ENCODE results near the gene MGMT. TPM values are rescaled to one million over a fixed set of nuclear protein-coding genes. Genes with fewer than 3 reads are reported as not detected.

MGMT gene
- polyA plus RNA-seq, 3 donors: 11.7 to 28.1 (median 22.7) TPM

DNA sequence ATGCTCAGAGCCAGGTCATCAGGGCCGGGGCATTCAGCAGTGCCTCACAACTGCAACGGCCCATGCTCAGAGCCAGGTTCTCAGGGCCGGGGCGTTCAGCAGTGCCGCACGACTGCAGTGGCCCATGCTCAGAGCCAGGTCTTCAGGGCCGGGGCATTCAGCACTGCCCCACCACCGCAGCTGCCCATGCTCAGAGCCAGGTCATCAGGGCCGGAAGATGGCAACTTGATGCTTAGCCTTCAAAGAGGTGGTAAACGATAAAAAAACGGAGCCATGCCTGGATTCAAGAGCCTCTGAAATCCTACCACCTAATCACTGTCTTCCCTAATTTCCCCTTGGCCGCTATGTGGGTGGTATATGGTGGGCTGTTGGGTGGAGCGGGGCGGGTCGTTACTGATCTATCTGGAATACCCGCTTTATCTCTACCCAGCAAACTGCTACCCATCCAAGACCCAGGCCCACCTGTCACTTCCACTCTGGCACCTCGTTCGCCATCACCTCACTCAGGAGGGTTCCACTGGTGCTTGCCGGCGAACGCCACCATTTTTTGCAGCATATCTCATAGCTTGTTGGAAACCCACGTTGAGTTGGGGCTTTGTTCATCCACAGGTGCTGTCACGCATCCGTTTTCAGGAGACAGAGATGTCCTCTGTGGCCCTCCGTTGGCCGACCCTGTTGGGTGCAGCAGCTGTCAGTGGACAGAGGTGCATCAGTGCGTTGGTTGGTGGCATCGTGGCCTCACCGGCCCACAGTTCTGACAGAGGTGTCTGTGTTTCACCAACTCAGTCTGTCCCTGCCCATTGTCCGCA is 275.9 kb downstream of the MGMT start:
- no peak overlapping the region for H3K27ac ChIP-seq (ENCODE audit: low read depth, low read length)
- 95 to 97% (median 97%) methylated on average over 30 of the region's 30 CpGs for WGBS, 3 donors

DNA sequence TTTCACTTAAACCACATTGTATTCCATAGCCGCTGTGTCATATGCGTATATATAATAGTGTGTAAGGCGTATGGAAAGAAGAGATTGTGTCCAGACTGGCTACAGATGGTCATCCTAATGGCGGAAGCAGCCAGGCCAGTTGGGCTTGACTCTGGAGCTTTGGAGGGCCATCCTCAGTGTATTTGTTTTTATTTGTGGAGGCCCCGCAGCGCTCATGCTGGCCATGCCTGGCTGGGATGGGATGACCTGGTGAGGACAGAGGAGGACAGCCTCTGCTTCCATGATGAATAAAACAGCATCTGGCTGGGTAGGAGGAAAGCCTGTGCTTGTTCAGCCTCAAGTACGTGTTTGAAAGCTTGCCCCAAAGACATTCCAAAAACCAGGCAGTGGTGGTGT is 276.7 kb downstream of the MGMT start:
- 97 to 99% (median 97%) methylated on average over 7 of the region's 7 CpGs for WGBS, 3 donors
- no peak overlapping the region for H3K27ac ChIP-seq (ENCODE audit: low read depth, low read length)

DNA sequence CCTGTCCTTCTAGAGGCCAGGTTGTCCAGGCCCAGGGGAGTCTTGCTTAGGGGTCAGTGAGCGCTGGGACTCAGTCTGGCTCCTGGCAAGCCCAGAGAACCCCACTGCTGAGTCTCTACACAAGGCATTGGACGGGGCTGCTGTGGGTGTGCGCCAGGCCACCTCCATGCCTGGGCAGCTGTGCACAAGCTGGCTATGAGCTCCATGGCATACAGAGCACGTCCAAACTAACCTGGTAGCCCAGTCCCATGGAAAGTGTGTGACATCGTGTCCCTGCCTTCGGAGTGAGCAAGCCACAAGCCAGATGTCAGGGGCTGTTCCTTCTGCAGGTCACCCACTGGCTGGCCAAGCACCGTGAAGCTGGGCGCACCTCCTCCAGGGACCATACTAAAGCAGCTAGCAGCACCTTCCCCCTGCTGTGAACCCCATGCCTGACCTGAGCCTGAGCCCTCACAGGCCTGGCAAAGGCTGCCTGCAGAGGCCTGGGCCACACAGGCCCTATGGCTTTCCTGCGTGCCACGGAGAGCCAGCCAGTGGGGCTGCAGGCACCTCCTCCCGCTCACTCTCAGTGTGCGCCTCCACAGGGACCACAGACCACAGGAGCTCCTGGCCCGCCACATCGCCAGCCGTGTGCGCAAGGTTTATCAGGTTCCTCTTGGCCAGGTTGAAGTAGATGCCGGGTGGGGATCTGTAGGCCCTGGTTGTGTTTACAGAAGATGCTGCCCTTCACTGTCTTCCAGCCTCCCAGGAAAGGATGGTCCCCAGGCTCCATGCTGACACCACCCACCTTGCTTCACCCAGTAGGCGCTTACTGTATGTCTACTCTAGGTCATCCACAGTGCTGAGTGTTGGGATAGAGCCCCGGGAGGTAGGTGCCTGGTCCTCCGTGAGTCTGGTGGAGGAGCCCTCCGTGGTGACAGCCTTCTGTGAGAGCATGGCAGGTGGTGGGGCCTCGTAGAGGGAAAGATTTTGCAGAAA is 277.4 kb downstream of the MGMT start:
- no peak overlapping the region for H3K27ac ChIP-seq (ENCODE audit: low read depth, low read length)
- 96 to 98% (median 96%) methylated on average over 22 of the region's 22 CpGs for WGBS, 3 donors

DNA sequence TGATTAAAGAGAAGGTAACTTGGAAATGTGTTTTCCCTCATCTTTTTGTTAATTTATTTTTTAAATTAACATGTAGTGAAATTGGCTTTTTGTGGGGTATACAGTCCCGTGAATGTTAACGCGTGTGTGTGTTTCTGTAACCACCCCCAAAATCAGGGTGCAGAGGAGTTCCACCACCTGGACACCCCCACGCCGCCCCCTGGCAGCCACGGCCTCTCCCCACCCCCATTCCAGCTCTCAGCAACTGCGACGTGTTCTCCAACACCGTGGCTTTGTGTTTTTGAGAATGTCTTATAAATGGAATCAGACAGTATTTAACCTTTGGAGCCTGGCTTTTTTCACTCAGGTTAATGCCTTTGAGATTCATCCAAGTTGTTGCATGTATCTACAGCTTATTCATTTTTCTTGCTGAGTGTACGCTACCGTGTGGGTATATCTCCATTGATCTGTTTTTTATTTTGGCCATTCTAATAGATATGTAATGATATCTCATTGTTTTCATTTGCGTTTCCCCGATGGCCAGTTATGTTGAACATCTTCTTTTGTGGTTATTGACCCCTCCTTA is 278.2 kb downstream of the MGMT start:
- WGBS, 3 donors: 93 to 98% (median 94%) methylated on average over 13 of the region's 13 CpGs
- H3K27ac ChIP-seq (ENCODE audit: low read depth, low read length): no peak overlapping the region

DNA sequence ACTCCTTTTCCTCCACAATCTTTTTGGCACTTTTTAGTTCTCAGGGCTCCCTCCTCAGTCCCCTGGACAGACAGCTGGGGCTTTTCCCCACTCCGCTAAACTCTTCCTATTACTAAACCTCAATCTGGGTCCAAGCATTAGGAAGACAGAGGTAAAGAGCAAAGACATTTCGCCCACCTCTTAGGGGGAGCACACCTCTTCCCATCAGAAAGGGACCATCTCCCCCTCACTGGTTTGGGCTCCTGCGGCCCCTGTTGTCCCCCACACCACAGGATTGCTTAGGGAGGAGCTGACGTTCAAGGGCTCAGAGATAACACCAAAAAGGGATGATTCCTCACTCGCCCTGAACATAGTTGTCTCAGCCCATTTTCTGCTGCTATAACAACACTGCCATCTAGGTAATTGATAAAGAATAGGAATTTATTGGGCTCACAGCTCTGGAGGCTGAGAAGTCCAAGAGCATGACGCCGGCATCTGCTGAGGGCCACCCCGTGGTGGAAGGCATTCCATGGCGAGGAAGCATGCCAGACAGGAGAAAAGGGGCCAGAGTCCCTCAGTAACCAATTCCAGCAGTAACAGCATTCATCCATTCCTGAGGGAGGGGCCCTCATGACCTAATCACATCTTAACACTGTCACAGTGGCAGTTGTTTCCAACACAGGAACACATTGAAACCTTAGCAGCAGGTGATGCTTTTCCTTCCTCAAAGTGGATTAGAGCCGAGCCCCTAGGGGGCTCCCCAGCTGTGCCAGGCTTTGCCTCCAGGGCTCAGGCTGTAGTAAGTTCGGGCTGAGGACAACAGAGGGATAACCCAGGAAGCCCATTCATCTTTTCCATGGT is 287.4 kb downstream of the MGMT start:
- H3K27ac ChIP-seq (ENCODE audit: low read depth, low read length): no peak overlapping the region
- WGBS, 3 donors: 81 to 92% (median 91%) methylated on average over 10 to 11 of the region's 11 CpGs

DNA sequence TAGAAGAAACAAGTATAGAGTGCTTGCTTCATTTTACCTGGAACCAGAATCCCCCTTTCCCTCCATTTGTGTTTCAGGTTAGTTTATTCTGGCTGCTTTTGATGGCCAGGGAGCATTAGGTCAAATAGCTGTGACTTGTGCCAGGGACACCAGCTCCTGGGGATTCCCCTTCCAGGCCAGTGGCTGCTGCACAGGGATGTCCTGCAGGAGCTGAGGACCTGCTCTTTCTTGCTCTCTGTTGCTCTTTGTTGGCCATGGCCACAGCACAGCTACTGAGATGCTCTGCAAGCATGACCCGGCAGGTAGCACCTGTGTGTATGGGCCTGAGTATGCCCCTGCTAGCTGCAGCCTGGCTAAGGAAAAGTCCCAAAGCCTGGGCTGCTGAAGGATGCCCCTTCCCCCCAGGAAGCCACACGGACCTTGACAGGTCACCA is 288.1 kb downstream of the MGMT start:
- WGBS, 3 donors: 85 to 100% (median 93%) methylated on average over 2 of the region's 2 CpGs
- no peak overlapping the region for H3K27ac ChIP-seq (ENCODE audit: low read depth, low read length)

DNA sequence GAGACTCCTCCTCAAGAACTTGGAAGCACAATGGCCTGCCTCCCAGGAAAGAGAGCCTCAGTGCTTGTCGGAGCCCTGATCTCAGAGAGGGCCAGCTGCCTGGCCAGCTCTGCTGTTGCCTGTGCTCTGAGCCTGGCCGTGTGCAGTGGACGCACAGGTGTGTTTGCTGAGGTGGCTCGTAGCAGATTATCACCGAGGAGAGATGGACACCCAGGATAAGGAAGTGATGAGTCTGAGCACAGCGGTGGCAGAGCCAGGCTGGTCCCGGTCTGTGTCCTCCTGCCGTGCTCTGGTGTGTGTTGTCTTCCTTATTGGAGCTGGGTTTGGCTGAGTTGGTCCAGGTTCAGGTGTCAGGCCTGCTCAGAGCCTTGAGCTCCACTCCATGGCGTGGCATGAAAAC is 288.6 kb downstream of the MGMT start:
- WGBS, 3 donors: 90 to 91% (median 90%) methylated on average over 9 of the region's 9 CpGs
- H3K27ac ChIP-seq (ENCODE audit: low read depth, low read length): no peak overlapping the region

DNA sequence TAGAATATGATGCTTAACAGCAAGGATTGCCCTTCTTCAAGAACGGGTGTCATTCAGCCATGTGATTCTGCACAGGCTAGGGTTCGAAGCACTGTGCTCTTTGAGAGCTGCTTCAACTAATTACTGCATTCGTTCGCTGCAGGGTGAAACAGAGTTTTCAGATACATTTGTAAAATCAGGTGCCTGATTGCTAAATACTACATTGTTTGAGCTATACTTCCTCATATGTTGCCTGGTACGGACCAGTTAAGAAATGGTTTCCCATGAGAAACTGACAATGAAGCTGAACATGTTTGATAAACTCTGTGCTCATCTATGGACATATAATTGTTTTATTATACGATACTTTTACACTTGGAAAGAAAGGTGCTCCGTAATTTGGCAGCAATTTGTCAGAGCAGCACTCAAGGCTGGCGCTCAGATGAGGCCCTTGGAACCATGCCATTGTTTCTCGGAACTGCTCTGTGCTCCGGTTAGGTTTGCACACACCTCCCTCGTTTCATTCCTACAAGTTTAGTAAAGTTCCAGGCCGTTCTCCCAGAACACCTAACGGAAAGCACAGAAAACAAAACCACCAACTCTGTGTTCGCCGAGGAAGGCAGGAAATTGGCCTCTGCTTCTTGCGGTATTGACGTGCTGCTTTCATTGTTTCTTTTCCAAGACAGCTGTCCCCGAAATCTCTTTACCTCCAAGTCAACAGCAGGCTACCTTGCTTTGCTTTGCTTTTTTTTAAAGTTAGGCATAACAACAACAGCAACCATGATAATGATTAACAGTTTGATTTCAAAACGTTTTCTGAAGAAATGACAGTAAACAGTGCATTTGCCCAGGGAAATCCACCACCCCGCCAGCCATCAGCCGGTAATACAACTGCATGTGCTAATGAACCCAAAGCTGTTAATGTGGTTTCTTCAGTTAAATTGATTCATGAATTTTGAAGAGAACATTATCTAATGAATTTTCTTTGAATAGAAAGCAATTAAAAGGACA is 290.2 kb downstream of the MGMT start:
- WGBS, 3 donors: 24 to 39% (median 35%) methylated on average over 21 of the region's 21 CpGs
- no peak overlapping the region for H3K27ac ChIP-seq (ENCODE audit: low read depth, low read length)

DNA sequence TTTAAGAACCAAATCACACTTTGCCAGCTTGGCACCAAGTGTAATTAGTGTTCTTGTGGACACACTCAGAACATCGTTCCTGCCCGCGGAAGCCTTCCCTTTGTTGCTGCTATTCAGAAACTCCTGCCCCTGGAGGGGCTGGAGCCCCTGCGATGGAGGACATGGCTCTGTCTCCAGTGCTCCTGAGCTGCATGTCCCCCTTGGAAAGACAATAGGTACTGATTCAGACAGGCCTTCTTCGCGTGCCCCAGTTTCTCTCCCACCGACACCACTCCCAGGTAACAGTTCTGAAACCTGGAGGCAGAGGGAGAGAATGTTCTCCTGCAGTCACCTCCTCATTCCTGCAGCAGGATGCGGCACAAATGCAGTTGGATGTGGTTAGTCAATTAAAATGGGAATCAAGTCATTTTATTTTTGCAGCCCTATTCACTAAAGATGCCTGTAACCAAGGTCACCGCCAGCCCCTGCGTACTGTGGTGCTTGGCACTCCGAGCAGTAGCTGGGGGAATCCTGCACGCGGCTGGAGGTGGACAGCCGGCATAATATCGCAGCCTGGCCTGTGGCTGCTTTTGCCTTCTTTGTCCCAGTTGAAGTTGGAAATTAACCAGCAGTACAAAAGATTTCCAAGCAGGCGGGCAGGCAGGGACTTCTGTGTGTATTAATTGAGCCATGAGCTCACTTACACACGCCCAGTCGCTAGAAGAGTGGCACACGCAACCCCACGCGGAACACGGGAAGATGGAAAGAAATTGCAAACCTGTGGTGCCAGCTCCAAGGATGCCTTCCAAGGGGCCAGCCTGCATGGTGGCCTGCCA is 291.4 kb downstream of the MGMT start:
- WGBS, 3 donors: 93 to 95% (median 94%) methylated on average over 22 of the region's 22 CpGs
- H3K27ac ChIP-seq (ENCODE audit: low read depth, low read length): no peak overlapping the region

DNA sequence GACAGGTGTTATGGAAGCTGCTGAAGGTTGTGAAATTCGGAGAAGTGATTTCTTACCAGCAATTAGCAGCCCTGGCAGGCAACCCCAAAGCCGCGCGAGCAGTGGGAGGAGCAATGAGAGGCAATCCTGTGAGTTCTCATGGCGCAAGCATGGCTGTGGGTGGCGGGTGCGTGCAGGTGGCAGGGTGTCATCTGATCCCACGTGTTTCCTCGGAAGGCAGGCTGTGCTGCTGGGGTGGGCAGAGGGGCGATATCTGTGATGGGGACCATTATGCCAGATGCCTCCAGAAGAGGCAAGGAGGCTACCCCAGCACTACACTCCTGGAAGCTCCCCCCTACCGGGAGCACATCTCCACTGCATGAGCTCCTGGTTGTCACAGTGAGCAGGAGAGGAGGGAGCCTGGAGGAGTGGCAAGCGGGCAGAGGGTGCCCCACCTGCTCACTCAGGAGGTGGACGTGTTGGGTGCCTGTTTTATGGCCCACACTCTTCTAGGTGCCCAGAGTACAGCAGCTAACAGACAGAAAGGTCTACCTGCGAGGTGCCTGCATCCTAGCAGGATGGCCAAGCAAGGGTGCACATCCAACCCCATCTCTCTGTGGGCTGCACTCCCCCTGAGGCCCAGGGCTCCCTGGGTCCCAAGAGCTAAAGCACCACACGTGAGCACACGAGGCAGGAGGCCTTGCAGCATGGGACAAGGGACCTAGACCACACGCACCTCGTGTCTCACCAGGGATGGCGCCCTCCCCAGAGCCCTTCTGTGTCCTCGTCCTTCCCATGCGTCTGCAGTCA is 292.4 kb downstream of the MGMT start:
- 93 to 95% (median 95%) methylated on average over 21 of the region's 21 CpGs for WGBS, 3 donors
- H3K27ac ChIP-seq (ENCODE audit: low read depth, low read length): no peak overlapping the region

DNA sequence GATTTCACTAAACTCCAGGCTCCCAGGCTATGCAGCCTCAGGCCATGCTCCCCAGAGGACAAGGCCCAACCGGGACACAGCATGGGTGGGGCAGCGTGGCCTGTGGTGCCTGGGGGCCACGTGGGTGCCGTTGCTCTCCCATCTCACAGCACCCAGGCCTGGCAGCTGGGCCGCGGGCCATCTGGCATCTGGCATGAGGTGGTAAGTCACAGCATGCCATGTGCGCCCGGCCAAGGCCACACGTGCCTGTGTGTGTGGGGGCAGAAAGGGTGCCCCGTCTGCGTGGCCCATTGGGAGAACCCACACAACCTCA is 292.9 kb downstream of the MGMT start:
- no peak overlapping the region for H3K27ac ChIP-seq (ENCODE audit: low read depth, low read length)
- WGBS, 3 donors: 95 to 98% (median 96%) methylated on average over 11 of the region's 11 CpGs

DNA sequence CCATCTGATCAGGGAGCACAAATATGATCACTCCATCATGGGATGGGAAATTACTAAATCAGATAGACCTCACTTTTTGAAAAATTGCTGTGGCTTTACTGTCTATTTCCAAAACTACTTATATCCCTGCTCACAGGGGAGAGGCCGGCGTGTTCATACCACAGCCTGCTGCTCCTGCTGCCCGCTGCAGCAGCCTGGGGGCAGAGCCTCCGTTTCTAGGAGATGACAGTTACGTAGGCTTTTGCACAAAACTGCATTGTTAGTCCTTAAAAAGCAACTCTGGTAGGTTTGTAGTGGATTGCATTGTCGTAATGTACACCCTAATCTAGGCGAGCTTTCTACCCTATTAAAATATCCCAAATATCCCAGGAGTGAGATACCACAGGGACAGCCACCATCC is 293.4 kb downstream of the MGMT start:
- 96 to 98% (median 96%) methylated on average over 7 of the region's 7 CpGs for WGBS, 3 donors
- H3K27ac ChIP-seq (ENCODE audit: low read depth, low read length): no peak overlapping the region

DNA sequence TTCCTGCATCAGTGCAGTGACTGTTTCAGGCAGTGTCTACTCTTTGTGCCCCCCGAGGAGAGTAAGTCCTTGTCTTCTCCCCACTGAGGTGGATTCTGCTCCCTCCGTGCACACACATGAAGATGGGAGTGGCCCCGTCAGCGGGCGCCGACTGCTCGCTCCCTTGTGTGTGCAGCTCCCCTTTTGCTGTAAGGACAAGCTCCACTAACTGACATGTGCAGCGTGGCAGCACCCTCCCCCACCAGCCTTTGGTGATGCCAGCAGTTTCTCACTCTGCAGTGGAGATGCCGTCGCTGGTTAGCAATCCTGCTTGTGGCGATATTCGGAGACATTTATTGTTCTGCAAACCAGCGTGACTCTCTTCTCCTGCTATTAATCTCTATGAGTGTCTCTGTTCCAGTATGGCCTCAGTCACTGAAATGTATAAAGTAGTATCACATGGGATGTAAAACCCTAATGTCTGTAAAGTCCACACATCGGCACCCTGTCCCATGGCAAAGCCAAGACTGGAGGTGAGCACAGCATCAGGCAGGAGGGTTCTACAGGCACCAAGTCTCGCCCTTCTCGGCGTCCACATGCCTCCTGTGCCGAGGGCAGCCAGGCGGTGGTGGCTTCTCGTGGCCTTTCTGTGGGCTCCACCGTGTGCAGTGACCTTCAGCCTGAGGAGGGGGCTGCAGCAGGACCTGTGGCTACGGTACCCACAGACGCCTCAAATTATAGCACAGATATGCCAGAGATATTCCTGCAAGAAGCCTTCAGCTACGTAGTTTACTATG is 294.3 kb downstream of the MGMT start:
- 96 to 97% (median 97%) methylated on average over 24 of the region's 24 CpGs for WGBS, 3 donors
- H3K27ac ChIP-seq (ENCODE audit: low read depth, low read length): no peak overlapping the region

DNA sequence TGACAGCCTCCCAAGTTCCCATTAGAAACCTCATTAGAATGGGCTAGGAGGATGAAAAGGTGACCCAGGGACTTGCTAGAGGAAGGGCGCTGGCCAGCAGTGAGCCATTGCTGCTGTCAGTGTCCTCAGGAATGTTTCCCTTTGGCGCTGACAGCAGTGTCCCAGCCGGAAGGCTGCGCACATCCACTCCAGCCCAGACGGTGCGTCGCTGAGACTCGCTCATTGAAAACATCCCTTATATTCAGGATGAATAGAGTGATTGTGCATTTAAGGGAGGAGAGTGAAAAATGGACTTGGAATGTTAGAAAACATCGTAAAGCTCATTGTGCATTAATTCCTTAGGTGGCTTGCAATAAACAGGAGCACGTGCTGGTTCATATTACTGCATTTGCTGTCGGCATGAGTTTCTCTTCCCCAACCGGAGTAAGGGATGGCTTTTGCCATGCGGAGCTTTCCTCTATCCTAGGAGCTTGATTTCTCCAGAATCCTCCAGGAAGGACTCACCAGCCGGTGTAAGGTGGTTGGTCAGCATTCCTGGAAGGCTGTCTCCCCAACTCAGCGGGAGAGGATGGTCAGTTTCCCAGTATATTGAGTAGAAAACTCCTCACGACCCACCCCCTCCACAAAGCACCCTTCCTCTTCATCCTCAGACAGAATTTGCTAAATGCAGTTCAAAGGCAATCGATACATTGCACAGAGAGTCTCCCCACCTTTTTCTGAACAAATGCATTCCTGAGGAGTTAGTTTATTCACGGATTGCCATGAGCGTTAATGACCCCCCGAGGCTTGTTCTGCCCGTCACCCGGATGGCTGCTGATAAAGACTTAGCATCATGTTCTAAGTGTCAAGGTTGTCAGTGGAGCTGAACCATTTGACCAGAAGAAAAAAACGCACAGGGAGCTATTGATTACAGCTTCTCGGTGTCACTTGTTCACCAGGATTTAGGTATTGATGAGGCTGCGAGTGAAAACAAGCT is 295.2 kb downstream of the MGMT start:
- H3K27ac ChIP-seq (ENCODE audit: low read depth, low read length): no peak overlapping the region
- WGBS, 3 donors: 86 to 93% (median 93%) methylated on average over 25 of the region's 25 CpGs
